Neural cell (in vitro differentiated cells): ENCODE results near the gene SKAP1. TPM values are rescaled to one million over a fixed set of nuclear protein-coding genes. Genes with fewer than 3 reads are reported as not detected.

Source experiments
- H2AFZ ChIP-seq: fragments of 200-600, 300-800 bp; sonication (generic), shearing (Covaris generic); 2 replicates; pipeline ENCODE4 v1.6.0; 2014; ENCODE audit warnings: low read depth, mild to moderate bottlenecking, antibody characterized with exemption, low read length, moderate library complexity
- H3F3A ChIP-seq: fragments of 200-600 bp; shearing (Covaris generic); 2 replicates; pipeline ENCODE4 v1.6.1; 2016; ENCODE audit warnings: mild to moderate bottlenecking, moderate library complexity, mixed read lengths, antibody characterized with exemption, low read length; ENCODE audit not compliant: insufficient read depth, poor library complexity, severe bottlenecking
- H3K27ac ChIP-seq: fragments of 200-600, 300-800 bp; sonication (generic), shearing (Covaris generic); 2 replicates; pipeline ENCODE4 v1.5.1; 2014; ENCODE audit warnings: mild to moderate bottlenecking, low read length, moderate library complexity
- H3K27me3 ChIP-seq: fragments of 300-800, 200-600 bp; sonication (generic), shearing (Covaris generic); 2 replicates; pipeline ENCODE4 v1.6.0; 2014; ENCODE audit warnings: mild to moderate bottlenecking, low read depth, low read length, moderate library complexity; ENCODE audit not compliant: insufficient read depth
- H3K36me3 ChIP-seq: fragments of 300-800, 200-600 bp; sonication (generic), shearing (Covaris generic); 2 replicates; pipeline ENCODE4 v1.5.1; 2014; ENCODE audit warnings: mild to moderate bottlenecking, antibody characterized with exemption, low read length, moderate library complexity; ENCODE audit not compliant: insufficient read depth
- H3K4me2 ChIP-seq: fragments of 300-800, 200-600 bp; sonication (generic), shearing (Covaris generic); 2 replicates; pipeline ENCODE4 v1.6.0; 2014; ENCODE audit warnings: mild to moderate bottlenecking, low read length
- H3K4me3 ChIP-seq: fragments of 300-800, 200-600 bp; sonication (generic), shearing (Covaris generic); 2 replicates; pipeline ENCODE4 v1.5.1; 2014; ENCODE audit warnings: mild to moderate bottlenecking, low read length, moderate library complexity
- H3K79me2 ChIP-seq: fragments of 200-600 bp; shearing (Covaris generic); replicated peaks from 2 replicates; pipeline ENCODE4 v1.6.0; 2014; ENCODE audit warnings: mild to moderate bottlenecking, low read length, moderate library complexity; ENCODE audit not compliant: insufficient read depth
- H3K9ac ChIP-seq: fragments of 300-800, 200-600 bp; sonication (generic), shearing (Covaris generic); 2 replicates; pipeline ENCODE4 v1.6.1; 2016; ENCODE audit warnings: mild to moderate bottlenecking, low read length, mixed read lengths
- H3K9me2 ChIP-seq: fragments of 200-600 bp; shearing (Covaris generic); 2 replicates; pipeline ENCODE4 v1.6.1; 2016; ENCODE audit warnings: mild to moderate bottlenecking, low read length, mixed read lengths; ENCODE audit not compliant: insufficient read depth
- H3K9me3 ChIP-seq: fragments of 200-600, 300-800 bp; sonication (generic), shearing (Covaris generic); 2 replicates; pipeline ENCODE4 v1.6.1; 2016; ENCODE audit warnings: mild to moderate bottlenecking, mixed run types, low read length, moderate library complexity, mixed read lengths
- H4K20me1 ChIP-seq: fragments of 200-600 bp; shearing (Covaris generic); 2 replicates; pipeline ENCODE4 v1.6.1; 2016; ENCODE audit warnings: mild to moderate bottlenecking, mixed run types; ENCODE audit not compliant: insufficient read depth
- EP300 ChIP-seq: fragments of 450-650 bp; conservative IDR thresholded peaks from 2 replicates; pipeline ENCODE4 v1.6.1; 2014; ENCODE audit warnings: antibody characterized with exemption, mild to moderate bottlenecking, moderate library complexity; ENCODE audit not compliant: poor library complexity, severe bottlenecking
- EZH2 ChIP-seq: fragments of 200-600, 300-800 bp; shearing (Covaris generic), sonication (generic); IDR thresholded peaks from 2 replicates; pipeline ENCODE4 v1.6.1; 2014; ENCODE audit warnings: antibody characterized with exemption, low read length, borderline replicate concordance, mild to moderate bottlenecking; ENCODE audit not compliant: insufficient read depth, poor library complexity, severe bottlenecking
- MXI1 ChIP-seq: fragments of 450-650 bp; conservative IDR thresholded peaks from 2 replicates; pipeline ENCODE4 v1.6.1; 2014; ENCODE audit warnings: antibody characterized with exemption, mild to moderate bottlenecking; ENCODE audit not compliant: poor library complexity, severe bottlenecking
- POLR2AphosphoS5 ChIP-seq: IDR thresholded peaks from 2 replicates; pipeline ENCODE4 v1.6.1; 2012
- RAD21 ChIP-seq: fragments of 450-650 bp; conservative IDR thresholded peaks from 2 replicates; pipeline ENCODE4 v1.6.1; 2014; ENCODE audit warnings: antibody characterized with exemption, mild to moderate bottlenecking, moderate library complexity
- REST ChIP-seq: IDR thresholded peaks from 2 replicates; pipeline ENCODE4 v1.6.1; 2012; ENCODE audit warnings: borderline replicate concordance
- SMC3 ChIP-seq: fragments of 450-650 bp; conservative IDR thresholded peaks from 2 replicates; pipeline ENCODE4 v1.6.1; 2014; ENCODE audit warnings: antibody characterized with exemption, mild to moderate bottlenecking, moderate library complexity; ENCODE audit not compliant: poor library complexity
- TAF1 ChIP-seq: IDR thresholded peaks from 2 replicates; pipeline ENCODE4 v1.6.1; 2012; ENCODE audit warnings: low read depth
- polyA plus RNA-seq: library from polyadenylated mRNA; depleted of rRNA; stranded (reverse); fragments of >200 nt; gene quantifications from 2 replicates; pipeline ENCODE4 v1.2.3, GENCODE V29; 2014
- TF ChIP-seq, protein P1 (sequence below): fragments of 450-650 bp; IDR thresholded peaks from 2 replicates; pipeline ENCODE4 v1.5.1; 2014; ENCODE audit warnings: antibody characterized with exemption, mild to moderate bottlenecking, moderate library complexity; ENCODE audit not compliant: poor library complexity, severe bottlenecking

SKAP1 gene
- polyA plus RNA-seq, 1 donor from 2014 or later, result 0.63 TPM

DNA sequence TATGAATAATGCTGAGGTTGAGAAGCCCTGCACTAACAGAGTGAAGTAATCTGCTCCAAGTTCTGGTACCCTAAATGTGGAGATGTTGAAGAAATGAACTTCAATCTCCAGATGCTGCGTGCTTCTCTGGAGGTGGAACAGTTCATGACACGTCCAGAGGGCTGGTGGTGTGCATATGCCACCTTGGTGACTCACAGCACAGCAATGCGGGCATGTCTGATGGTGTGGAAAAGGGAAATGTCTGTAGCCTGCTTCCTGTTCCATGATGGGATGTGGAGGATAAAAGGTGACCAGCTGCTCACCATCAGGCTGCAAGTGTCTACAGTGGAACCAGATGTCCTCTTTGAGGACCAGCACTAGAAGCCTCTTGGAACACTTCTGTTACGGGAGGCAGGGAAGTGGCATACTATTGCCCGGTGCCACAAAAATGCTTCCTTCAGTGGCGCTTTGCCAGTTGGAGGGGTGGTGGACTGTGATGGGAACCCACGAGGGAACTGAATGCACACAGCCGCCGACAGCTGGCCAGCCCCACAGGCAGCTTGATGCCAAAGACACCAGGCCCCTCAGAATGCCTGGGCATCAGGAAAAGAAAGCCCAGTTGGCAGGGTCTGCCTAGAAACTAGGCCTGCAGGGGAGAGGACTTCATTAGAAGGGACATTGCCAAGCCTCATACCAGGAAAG is 302.5 kb downstream of the SKAP1 start:
- no peak overlapping the region for H2AFZ ChIP-seq
- no peaks in the 10 kb centered on the region for H3K36me3 ChIP-seq
- no peaks in the 10 kb centered on the region for H3K9me2 ChIP-seq
- no peak overlapping the region for H3K4me3 ChIP-seq
- no peaks in the 10 kb centered on the region for H3K27me3 ChIP-seq
- no peaks in the 10 kb centered on the region for H4K20me1 ChIP-seq
- no peak for TF ChIP-seq TAF1
- H3K9ac ChIP-seq, result no peak overlapping the region
- H3F3A ChIP-seq, result no peaks in the 10 kb centered on the region
- no peaks in the 10 kb centered on the region for H3K79me2 ChIP-seq
- no peak overlapping the region for H3K27ac ChIP-seq
- H3K4me2 ChIP-seq, result no peak overlapping the region
- H3K9me3 ChIP-seq, result no peaks in the 10 kb centered on the region

DNA sequence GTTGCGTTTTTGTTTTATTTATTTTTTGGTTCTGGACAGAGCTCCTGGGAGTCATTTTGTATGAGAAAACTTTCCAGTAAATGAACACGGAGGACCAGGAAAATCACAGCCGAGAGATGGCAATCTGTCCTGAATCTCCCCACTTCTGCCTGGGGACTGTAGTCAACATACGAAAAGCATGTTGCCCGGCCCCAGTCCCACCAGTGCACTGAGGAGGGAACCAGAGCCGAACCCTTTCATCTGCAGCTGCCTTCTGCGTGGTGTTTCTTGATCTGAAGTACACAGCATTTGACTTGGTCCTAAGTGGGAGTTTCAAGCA is 303.5 kb downstream of the SKAP1 start:
- TF ChIP-seq REST, result no peak
- no peak for TF ChIP-seq POLR2AphosphoS5
- TF ChIP-seq EZH2, result no peak
- TF ChIP-seq, protein P1, sequence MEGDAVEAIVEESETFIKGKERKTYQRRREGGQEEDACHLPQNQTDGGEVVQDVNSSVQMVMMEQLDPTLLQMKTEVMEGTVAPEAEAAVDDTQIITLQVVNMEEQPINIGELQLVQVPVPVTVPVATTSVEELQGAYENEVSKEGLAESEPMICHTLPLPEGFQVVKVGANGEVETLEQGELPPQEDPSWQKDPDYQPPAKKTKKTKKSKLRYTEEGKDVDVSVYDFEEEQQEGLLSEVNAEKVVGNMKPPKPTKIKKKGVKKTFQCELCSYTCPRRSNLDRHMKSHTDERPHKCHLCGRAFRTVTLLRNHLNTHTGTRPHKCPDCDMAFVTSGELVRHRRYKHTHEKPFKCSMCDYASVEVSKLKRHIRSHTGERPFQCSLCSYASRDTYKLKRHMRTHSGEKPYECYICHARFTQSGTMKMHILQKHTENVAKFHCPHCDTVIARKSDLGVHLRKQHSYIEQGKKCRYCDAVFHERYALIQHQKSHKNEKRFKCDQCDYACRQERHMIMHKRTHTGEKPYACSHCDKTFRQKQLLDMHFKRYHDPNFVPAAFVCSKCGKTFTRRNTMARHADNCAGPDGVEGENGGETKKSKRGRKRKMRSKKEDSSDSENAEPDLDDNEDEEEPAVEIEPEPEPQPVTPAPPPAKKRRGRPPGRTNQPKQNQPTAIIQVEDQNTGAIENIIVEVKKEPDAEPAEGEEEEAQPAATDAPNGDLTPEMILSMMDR, result no peak
- no peak for TF ChIP-seq TAF1
- no peak for TF ChIP-seq SMC3
- no peak for TF ChIP-seq RAD21
- TF ChIP-seq EP300, result no peak
- TF ChIP-seq MXI1, result no peak
- Histone ChIP-seq H3K9me2 (no peaks in the 10 kb centered on the region), H3K4me2 (no peak overlapping the region), H3K36me3 (no peaks in the 10 kb centered on the region), H3K27me3 (no peaks in the 10 kb centered on the region), H3K9ac (no peak overlapping the region), H2AFZ (no peak overlapping the region), H3F3A (no peaks in the 10 kb centered on the region), H3K27ac (no peak overlapping the region), H3K4me3 (no peak overlapping the region), H4K20me1 (no peaks in the 10 kb centered on the region), H3K79me2 (no peaks in the 10 kb centered on the region), H3K9me3 (no peaks in the 10 kb centered on the region)
